ENCODE results near the gene SLC15A4. TPM values are rescaled to one million over a fixed set of nuclear protein-coding genes. Genes with fewer than 3 reads are reported as not detected.

Gene SLC15A4
- total and polyA plus RNA-seq, 2 of the 4 experiments (the other 2 are of a cell fraction), result 15.4 to 21.9 TPM

GRCh38 chr12:128779901-128780300, 43.9 kb downstream of the SLC15A4 start:
- dilution Hi-C loops (cut with HindIII; ENCODE audit: low sequenced_read_pairs, unreplicated experiment) (no loop called here), intact Hi-C loops (cut with micrococcal nuclease) (no loop called here), in situ Hi-C loops (cut with MboI; ENCODE audit: low sequenced_read_pairs) (loop anchor here (25.0 kb wide), 1 partner anchor 1957 kb away; no protein-coding TSS in a partner anchor)
- no peak overlapping the region for H3K14ac ChIP-seq (replicated peaks; ENCODE audit: low read depth, low read length)
- no peak overlapping the region for H4K8ac ChIP-seq (ENCODE audit: low read depth in 2 of 2, low read length in 2 of 2)
- H4K5ac ChIP-seq (ENCODE audit: low read depth, low read length), result no peak overlapping the region
- 0 out of 2 replicates have a peak, but pooled peaks cover 2% of the 10 kb centered on the region for H3K9me3 ChIP-seq (ENCODE audit: control insufficient read depth, insufficient read depth, low read length)
- no peak for ATAC-seq (ENCODE audit: low read depth)
- H3K4me2 ChIP-seq (ENCODE audit: low read depth, low read length), result no peak overlapping the region
- H3K4me3 ChIP-seq (ENCODE audit: insufficient read depth, low read depth, low read length), result no peak overlapping the region
- no peak overlapping the region for H2BK15ac ChIP-seq (ENCODE audit: low read depth, low read length)
- ChIA-PET POLR2A (ENCODE audit: unreplicated experiment) (no interaction called here), CTCF (no interaction called here)
- H3K4me1 ChIP-seq (ENCODE audit: control insufficient read depth, insufficient read depth, low read length), result no peaks in the 10 kb centered on the region
- H4K91ac ChIP-seq (ENCODE audit: insufficient read depth, low read depth, low read length), result no peak overlapping the region
- no peak overlapping the region for H3K18ac ChIP-seq (ENCODE audit: low read depth, low read length)
- H3K79me1 ChIP-seq (ENCODE audit: low read depth in 1 of 2, low read length in 2 of 2), result no peaks in the 10 kb centered on the region
- H3K9ac ChIP-seq (ENCODE audit: low read depth, low read length), result no peak overlapping the region
- BruUV-seq (replicated peaks), result no TSS peak
- H3K9me1 ChIP-seq (ENCODE audit: insufficient read depth, low read length), result no peaks in the 10 kb centered on the region
- H2BK20ac ChIP-seq (ENCODE audit: low read depth, low read length), result no peak overlapping the region
- no peak for DNase-seq
- H4K20me1 ChIP-seq (ENCODE audit: insufficient read depth, low read length), result no peaks in the 10 kb centered on the region
- H3K36me3 ChIP-seq (ENCODE audit: control insufficient read depth, insufficient read depth, low read length), result no peaks in the 10 kb centered on the region
- no peak for TF ChIP-seq NFE2L2 (IDR thresholded peaks at IDR 0.05; ENCODE audit: low read depth, low read length)
- no peak for TF ChIP-seq CTCF (conservative IDR thresholded peaks at IDR 0.05; ENCODE audit: low read depth, low read length)
- TF ChIP-seq MXI1 (IDR thresholded peaks at IDR 0.05; ENCODE audit: borderline replicate concordance, low read depth, low read length), result no peak
- TF ChIP-seq MAFK (IDR thresholded peaks at IDR 0.05; ENCODE audit: low read depth, low read length), result peak; percentile 42; the same call in 1 of the 2 replicates
- TF ChIP-seq, protein P1, sequence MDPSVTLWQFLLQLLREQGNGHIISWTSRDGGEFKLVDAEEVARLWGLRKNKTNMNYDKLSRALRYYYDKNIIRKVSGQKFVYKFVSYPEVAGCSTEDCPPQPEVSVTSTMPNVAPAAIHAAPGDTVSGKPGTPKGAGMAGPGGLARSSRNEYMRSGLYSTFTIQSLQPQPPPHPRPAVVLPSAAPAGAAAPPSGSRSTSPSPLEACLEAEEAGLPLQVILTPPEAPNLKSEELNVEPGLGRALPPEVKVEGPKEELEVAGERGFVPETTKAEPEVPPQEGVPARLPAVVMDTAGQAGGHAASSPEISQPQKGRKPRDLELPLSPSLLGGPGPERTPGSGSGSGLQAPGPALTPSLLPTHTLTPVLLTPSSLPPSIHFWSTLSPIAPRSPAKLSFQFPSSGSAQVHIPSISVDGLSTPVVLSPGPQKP (IDR thresholded peaks at IDR 0.05; ENCODE audit: borderline replicate concordance, low read depth, low read length), result no peak
- no peak for TF ChIP-seq BHLHE40 (IDR thresholded peaks at IDR 0.05; ENCODE audit: low read depth, low read length)
- no peak for TF ChIP-seq RCOR1 (IDR thresholded peaks at IDR 0.05; ENCODE audit: insufficient replicate concordance, low read length)
- no peak for TF ChIP-seq MAZ (IDR thresholded peaks at IDR 0.05; ENCODE audit: borderline replicate concordance, low read depth, low read length)
- no peak for TF ChIP-seq FOS (IDR thresholded peaks at IDR 0.05; ENCODE audit: low read depth, low read length)
- no peak overlapping the region for H2BK120ac ChIP-seq (ENCODE audit: low read depth, low read length)
- no peak overlapping the region for H3K27ac ChIP-seq (ENCODE audit: insufficient read depth, low read length)
- no peaks in the 10 kb centered on the region for H3K27me3 ChIP-seq (ENCODE audit: control insufficient read depth, insufficient read depth, low read length)
- no peak overlapping the region for H3K23ac ChIP-seq (ENCODE audit: low read depth, low read length)
- no peak overlapping the region for H3K56ac ChIP-seq (ENCODE audit: extremely low read depth, insufficient read depth, low read length)
- H2AFZ ChIP-seq (replicated peaks; ENCODE audit: low read length, poor library complexity), result no peak overlapping the region
- H2AK9ac ChIP-seq (replicated peaks; ENCODE audit: low read depth, low read length, poor library complexity), result no peak overlapping the region
- H2BK5ac ChIP-seq (ENCODE audit: low read depth, low read length, poor library complexity, severe bottlenecking), result no peak overlapping the region
- no peak overlapping the region for H2AK5ac ChIP-seq (ENCODE audit: low read depth, low read length)
- no peak overlapping the region for H3K4ac ChIP-seq (ENCODE audit: low read depth, low read length)

Measured in IMR-90 (cell line).